HepG2 (cell line): Measurements from ENCODE around the gene UBAC2. TPM values are rescaled to one million over a fixed set of nuclear protein-coding genes. Genes with fewer than 3 reads are reported as not detected.

Experiments
- BRF2 ChIP-seq: sonication (generic); formaldehyde crosslinking; IDR thresholded peaks from 2 replicates; pipeline ENCODE4 v1.8.1; 2022; ENCODE audit warnings: mild to moderate bottlenecking, missing genetic modification reagents
- CBX1 ChIP-seq: IDR thresholded peaks from one replicate; pipeline ENCODE4 v1.6.1; 2016; ENCODE audit warnings: antibody characterized with exemption, low read depth
- CENPBD1 ChIP-seq: sonication (generic); formaldehyde crosslinking; IDR thresholded peaks from 2 replicates; pipeline ENCODE4 v1.8.0; 2022; ENCODE audit warnings: missing genetic modification reagents, low read depth, mild to moderate bottlenecking, borderline replicate concordance
- FOXA1 ChIP-seq, 2 experiments: fragments of 450-650 bp in 1 of 2; sonication (generic) in 1 of 2; formaldehyde crosslinking in 1 of 2; IDR thresholded peaks; 2 replicates each; pipeline versions ENCODE4 v1.4.0 to v1.6.1; 2016 to 2020; ENCODE audit warnings: missing genetic modification reagents in 1 of 2
- GATA4 ChIP-seq: sonication (generic); IDR thresholded peaks from 2 replicates; pipeline ENCODE4 v1.6.1; 2016; ENCODE audit warnings: antibody characterized with exemption, low read depth, borderline replicate concordance
- HHEX ChIP-seq: IDR thresholded peaks from 2 replicates; pipeline ENCODE4 v1.6.1; 2016; ENCODE audit warnings: control low read depth
- HMGXB4 ChIP-seq, 2 experiments: sonication (generic) in 1 of 2; formaldehyde crosslinking in 1 of 2; IDR thresholded peaks; 2 replicates each; pipeline versions ENCODE4 v1.4.0 to v1.6.1; 2018 to 2020; ENCODE audit warnings: missing genetic modification reagents in 2 of 2, borderline replicate concordance in 1 of 2, low read depth in 1 of 2, mild to moderate bottlenecking in 1 of 2, missing biosample characterization in 1 of 2
- MATR3 ChIP-seq: sonication (generic); formaldehyde crosslinking; IDR thresholded peaks from 2 replicates; pipeline ENCODE4 v1.4.0; 2020; ENCODE audit warnings: missing genetic modification reagents
- MEIS1 ChIP-seq: sonication (generic); formaldehyde crosslinking; IDR thresholded peaks from 2 replicates; pipeline ENCODE4 v1.9.0; 2021; ENCODE audit warnings: mild to moderate bottlenecking, missing genetic modification reagents, moderate library complexity, borderline replicate concordance
- MTF2 ChIP-seq: sonication (generic); formaldehyde crosslinking; IDR thresholded peaks from 2 replicates; pipeline ENCODE4 v1.5.0; 2020; ENCODE audit warnings: missing genetic modification reagents, borderline replicate concordance
- NCOA5 ChIP-seq: sonication (generic); formaldehyde crosslinking; IDR thresholded peaks from 2 replicates; pipeline ENCODE4 v1.4.0; 2020; ENCODE audit warnings: missing genetic modification reagents
- NFE2 ChIP-seq: sonication (generic); formaldehyde crosslinking; IDR thresholded peaks from 2 replicates; pipeline ENCODE4 v1.4.0; 2020; ENCODE audit warnings: missing genetic modification reagents
- POLR2AphosphoS2 ChIP-seq: IDR thresholded peaks from 2 replicates; pipeline ENCODE4 v1.6.1; 2011; ENCODE audit warnings: low read depth, low read length, improper control_type of control experiment
- RARA ChIP-seq: IDR thresholded peaks from 2 replicates; pipeline ENCODE4 v1.6.1; 2016; ENCODE audit warnings: missing genetic modification reagents, missing compliant biosample characterization
- RBFOX2 ChIP-seq: fragments of 200-400 bp; formaldehyde crosslinking; IDR thresholded peaks from 2 replicates; pipeline ENCODE4 v1.6.1; 2017; ENCODE audit warnings: low read depth, mild to moderate bottlenecking, low read length
- ZBTB43 ChIP-seq: sonication (generic); formaldehyde crosslinking; conservative IDR thresholded peaks from 2 replicates; pipeline ENCODE4 v1.4.0; 2020; ENCODE audit warnings: missing genetic modification reagents
- ZBTB46 ChIP-seq: sonication (generic); formaldehyde crosslinking; IDR thresholded peaks from 2 replicates; pipeline ENCODE4 v1.4.0; 2020; ENCODE audit warnings: mild to moderate bottlenecking, missing genetic modification reagents, borderline replicate concordance
- ZMYM4 ChIP-seq: sonication (generic); formaldehyde crosslinking; IDR thresholded peaks from 2 replicates; pipeline ENCODE4 v1.8.1; 2023; ENCODE audit warnings: mild to moderate bottlenecking, missing genetic modification reagents
- ZNF17 ChIP-seq: sonication (generic); formaldehyde crosslinking; IDR thresholded peaks from 2 replicates; pipeline ENCODE4 v1.5.0; 2020; ENCODE audit warnings: mild to moderate bottlenecking, missing genetic modification reagents
- ZNF224 ChIP-seq: sonication (generic); formaldehyde crosslinking; IDR thresholded peaks from 2 replicates; pipeline ENCODE4 v1.5.0; 2020; ENCODE audit warnings: mild to moderate bottlenecking, missing genetic modification reagents
- ZNF230 ChIP-seq: sonication (generic); formaldehyde crosslinking; IDR thresholded peaks from 2 replicates; pipeline ENCODE4 v1.4.0; 2020; ENCODE audit warnings: mild to moderate bottlenecking, missing genetic modification reagents
- ZNF253 ChIP-seq: sonication (generic); formaldehyde crosslinking; IDR thresholded peaks from 2 replicates; pipeline ENCODE4 v1.8.0; 2022; ENCODE audit warnings: mild to moderate bottlenecking, missing genetic modification reagents, borderline replicate concordance
- ZNF549 ChIP-seq: sonication (generic); formaldehyde crosslinking; IDR thresholded peaks from 2 replicates; pipeline ENCODE4 v1.5.0; 2020; ENCODE audit warnings: missing genetic modification reagents
- ZNF7 ChIP-seq: IDR thresholded peaks from 2 replicates; pipeline ENCODE4 v1.6.1; 2016; ENCODE audit warnings: missing biosample characterization, missing genetic modification reagents
- polyA plus RNA-seq, 8 experiments: library from polyadenylated mRNA; depleted of rRNA in 3 of 8; stranded (reverse) in 7 of 8; unstranded in 1 of 8; fragments of >200 nt; fragmentation: Illumina TruSeq in 4 of 8; extraction: Trizol in 4 of 8; gene quantifications; 2 replicates each; pipeline versions ENCODE4 v1.2.1 to v1.2.3, GENCODE V29; 2011 to 2016; ENCODE audit warnings: low read depth in 4 of 8, missing spikeins in 1 of 8, mixed read lengths in 1 of 8; ENCODE audit not compliant: insufficient read depth in 1 of 8
- total RNA-seq, 5 experiments: library from RNA; depleted of rRNA; stranded (reverse); fragments of >200 nt; fragmentation: Illumina TruSeq; extraction: Trizol; gene quantifications; 2 replicates each; pipeline ENCODE4 v1.2.3, GENCODE V29; 2016; ENCODE audit warnings: low read depth in 1 of 5

The UBAC2 gene
- total and polyA plus RNA-seq, 2 of the 13 experiments (the other 11 are each of a cell fraction or from before 2014, with no cell fraction given) = 61.3 to 80.8 TPM

GRCh38 chr13:99200432-99201167 is at the start of gene UBAC2 (continued):
- no peak for TF ChIP-seq MEIS1 (CRISPR knock-in tag)
- no peak for TF ChIP-seq POLR2AphosphoS2
- no peak for TF ChIP-seq FOXA1 (IDR thresholded peaks at IDR 0.05)
- no peak for TF ChIP-seq FOXA1 (CRISPR knock-in tag; IDR thresholded peaks at IDR 0.05)
- no peak for TF ChIP-seq ZNF549 (CRISPR knock-in tag)
- TF ChIP-seq ZNF224 (CRISPR knock-in tag) = 0 out of 2 replicates have a peak, but pooled peaks have one; percentile 48
- no peak for TF ChIP-seq ZNF253 (CRISPR knock-in tag)
- peak; percentile 95 for TF ChIP-seq RBFOX2
- no peak; the same call in 1 of the 2 replicates for TF ChIP-seq RARA (CRISPR knock-in tag)
- no peak for TF ChIP-seq NFE2 (CRISPR knock-in tag)
- TF ChIP-seq ZNF17 (CRISPR knock-in tag) = no peak
- peak; percentile 75; the same call in 1 of the 2 replicates for TF ChIP-seq ZMYM4
- TF ChIP-seq BRF2 (CRISPR knock-in tag) = no peak
- TF ChIP-seq CBX1 = no peak
- no peak for TF ChIP-seq HHEX (CRISPR knock-in tag)
- peak; percentile 48; the same call in 1 of the 2 replicates for TF ChIP-seq ZNF230 (CRISPR knock-in tag)
- 0 out of 2 replicates have a peak, but pooled peaks have one; percentile 40 for TF ChIP-seq ZBTB43 (CRISPR knock-in tag)
- peak; percentile 67 to 71; a peak in 3 of 4 replicates for TF ChIP-seq HMGXB4 (CRISPR knock-in tag; IDR thresholded peaks at IDR 0.05; ENCODE audit: borderline replicate concordance in 1 of 2, low read depth in 1 of 2)
- no peak for TF ChIP-seq GATA4
- TF ChIP-seq CENPBD1 (CRISPR knock-in tag) = no peak
- TF ChIP-seq ZBTB46 (CRISPR knock-in tag) = no peak
- TF ChIP-seq MATR3 (CRISPR knock-in tag) = no peak
- 0 out of 2 replicates have a peak, but pooled peaks have one; percentile 45 for TF ChIP-seq MTF2 (CRISPR knock-in tag)
- TF ChIP-seq ZNF7 (CRISPR knock-in tag) = no peak
- no peak for TF ChIP-seq NCOA5
